Stimulated activated naive CD8-positive, alpha-beta T cell treated with anti-CD3 and anti-CD28 coated beads, Interleukin-15, Interleukin-2, amounts not matched to agents 100 U/mL and 50 U/mL, for 24 hours (primary cell): ENCODE results near the gene MEMO1.
A peak's percentile ranks its signal among the peaks of the same experiment; 100 is the strongest.
"Not testable (repeated sequence)": the region's sequence is repeated elsewhere in the genome, so short reads cannot be mapped to it uniquely, and the experiment has no call there.

Experiments used
- ATAC-seq: fragments of 150-1000 bp; cut with Tn5 transposase; one replicate; pipeline ENCODE4 v1.10.0; 2021
- DNase-seq: peaks from one replicate; pipeline ENCODE4 v3.0.0; 2021

The MEMO1 gene

DNA sequence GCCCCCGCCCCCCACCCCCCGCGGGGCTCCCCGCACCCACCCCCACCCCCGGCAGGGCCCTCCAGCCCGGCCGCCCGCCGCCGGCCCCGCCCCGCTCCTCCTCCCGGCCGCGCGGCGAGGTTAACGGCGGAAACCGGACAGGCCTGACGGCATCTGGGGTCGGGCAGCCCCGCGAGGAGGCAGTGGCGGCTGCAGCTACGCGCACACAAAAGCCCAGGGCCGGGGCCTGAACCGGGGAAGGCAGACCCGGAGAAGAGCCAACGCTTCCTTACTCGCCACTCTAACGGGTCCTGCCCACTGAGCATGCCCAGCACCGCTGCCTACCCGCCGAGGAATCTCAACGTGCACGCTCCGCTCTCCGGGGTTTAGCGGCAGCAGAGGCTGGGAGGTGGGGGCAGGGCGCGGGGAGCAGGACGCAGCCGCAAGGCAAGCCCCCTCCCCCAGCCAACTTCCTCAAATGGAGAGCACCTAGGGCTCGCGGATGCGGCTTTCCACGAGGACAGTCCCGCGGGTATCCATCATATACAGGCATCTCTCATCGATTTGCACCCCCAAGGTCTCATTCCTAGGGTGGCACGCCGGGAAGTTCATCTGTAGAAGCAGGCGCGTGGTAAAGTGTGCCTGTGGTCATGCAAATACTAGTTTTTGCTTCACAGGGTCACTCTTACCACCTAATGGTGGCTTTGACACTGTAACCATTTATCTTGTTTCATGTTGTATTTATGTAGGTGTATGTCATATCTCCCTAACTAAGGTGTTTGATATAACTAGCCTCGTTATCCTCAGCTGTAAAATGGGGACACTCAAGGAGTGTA lies at the start of gene MEMO1:
TSS of gene MEMO1 (minus strand) at position 339 of the 815 bp plus-strand sequence. CDS start 761 bp downstream, outside the sequence.
- peak; percentile 77 for ATAC-seq
- DNase-seq = peak; percentile 96

DNA sequence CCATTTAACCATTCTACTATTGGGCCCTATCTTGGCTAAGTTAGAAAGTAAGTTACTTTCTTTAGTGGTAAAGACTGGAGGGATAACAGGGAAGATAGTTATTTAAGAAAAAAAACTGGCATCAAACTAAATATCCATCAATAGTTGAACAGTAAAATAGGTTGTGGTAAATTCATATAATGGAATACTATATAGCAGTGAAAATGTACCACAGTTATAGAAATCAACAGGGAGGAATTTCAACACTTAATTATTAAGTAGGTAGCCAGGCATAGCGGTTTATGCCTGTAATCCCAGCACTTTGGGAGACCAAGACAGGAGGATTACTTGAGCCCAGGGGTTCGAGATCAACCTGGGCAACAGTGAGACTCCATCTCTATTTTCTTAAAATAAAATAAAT lies 49.5 kb upstream of the MEMO1 start:
- DNase-seq = no peak
- ATAC-seq = no peak

DNA sequence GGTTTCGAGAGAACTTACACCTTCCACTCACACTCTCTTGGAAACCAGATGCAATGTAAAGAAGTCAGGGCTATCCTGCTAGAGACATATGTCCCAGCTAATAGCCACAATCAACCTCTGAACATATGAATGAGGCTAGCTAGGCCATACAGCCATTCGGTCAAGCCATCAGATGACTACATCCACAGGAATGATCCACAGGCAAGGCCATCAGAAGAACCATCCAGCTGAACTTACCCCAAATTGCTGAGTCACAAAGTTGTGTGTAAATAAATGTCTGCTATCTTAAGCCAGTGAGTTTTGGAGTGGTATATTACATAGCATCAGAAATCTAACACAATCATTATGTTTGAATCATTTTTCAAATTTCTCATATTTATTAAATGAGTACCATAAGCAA lies 47.3 kb upstream of the MEMO1 start:
- DNase-seq (no peak), ATAC-seq (no peak)

DNA sequence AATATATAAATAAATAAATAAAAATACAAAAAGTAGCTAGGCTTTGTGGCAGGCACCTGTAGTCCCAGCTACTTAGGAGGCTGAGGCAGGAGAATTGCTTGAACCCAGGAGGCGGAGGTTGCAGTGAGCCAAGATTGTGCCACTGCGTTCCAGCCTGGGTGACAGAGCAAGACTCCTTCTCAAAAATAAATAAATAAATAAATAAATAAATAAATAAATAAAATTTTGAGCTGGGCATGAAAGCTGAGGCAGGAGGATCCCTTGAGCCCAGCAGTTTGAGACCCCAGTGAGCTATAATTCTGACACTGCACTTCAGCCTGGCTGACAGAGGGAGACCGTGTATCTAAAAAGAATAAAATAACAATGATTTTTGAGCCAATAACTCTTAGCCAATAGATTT lies 43.8 kb upstream of the MEMO1 start:
- DNase-seq, ATAC-seq: not testable (repeated sequence)

DNA sequence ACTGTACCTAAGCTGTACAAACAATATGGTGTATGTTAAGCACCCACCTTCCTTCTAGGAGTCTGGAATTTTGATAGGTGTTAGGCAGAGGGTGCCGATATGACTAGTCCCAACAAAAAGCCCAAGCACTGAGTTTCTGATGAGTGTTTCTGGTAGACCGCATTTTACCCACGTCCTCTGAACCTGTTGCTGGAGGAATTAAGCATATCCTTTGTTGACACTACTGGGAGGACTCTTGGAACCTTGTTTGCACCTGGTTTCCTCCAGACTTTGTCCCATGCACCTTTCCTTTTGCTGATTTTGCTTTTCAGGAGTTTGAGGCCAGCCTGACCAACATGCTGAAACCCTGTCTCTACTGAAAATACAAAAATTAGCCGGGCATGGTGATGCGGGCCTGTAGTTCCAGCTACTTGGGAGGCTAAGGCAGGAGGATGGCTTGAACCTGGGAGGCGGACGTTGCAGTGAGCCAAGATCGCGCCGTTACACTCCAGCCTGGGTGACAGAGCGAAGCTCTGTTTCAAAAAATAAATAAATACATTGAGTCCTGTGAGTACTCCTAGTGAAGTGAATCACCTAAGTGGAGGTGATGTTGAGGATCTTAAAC lies 41.1 kb upstream of the MEMO1 start:
- DNase-seq = no peak
- no peak for ATAC-seq

DNA sequence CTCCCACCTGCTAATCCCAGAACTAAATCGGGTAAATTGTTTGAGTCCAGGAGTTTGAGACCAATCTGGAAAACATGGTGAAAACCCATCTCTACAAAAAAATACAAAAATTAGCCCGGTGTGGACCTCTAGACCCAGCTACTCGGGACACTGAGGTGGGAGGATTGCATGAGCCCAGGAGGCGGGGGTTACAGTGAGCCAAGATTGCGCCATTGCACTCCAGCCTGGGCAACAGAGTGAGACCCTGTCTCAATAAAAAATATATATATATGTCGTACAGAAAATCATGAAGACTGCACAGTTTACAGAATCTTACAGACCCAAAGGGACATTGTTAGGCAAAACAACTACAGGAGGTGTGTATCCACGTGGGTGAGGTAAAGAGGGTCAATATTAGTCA lies 32.8 kb upstream of the MEMO1 start:
- ATAC-seq = no peak
- DNase-seq = no peak

DNA sequence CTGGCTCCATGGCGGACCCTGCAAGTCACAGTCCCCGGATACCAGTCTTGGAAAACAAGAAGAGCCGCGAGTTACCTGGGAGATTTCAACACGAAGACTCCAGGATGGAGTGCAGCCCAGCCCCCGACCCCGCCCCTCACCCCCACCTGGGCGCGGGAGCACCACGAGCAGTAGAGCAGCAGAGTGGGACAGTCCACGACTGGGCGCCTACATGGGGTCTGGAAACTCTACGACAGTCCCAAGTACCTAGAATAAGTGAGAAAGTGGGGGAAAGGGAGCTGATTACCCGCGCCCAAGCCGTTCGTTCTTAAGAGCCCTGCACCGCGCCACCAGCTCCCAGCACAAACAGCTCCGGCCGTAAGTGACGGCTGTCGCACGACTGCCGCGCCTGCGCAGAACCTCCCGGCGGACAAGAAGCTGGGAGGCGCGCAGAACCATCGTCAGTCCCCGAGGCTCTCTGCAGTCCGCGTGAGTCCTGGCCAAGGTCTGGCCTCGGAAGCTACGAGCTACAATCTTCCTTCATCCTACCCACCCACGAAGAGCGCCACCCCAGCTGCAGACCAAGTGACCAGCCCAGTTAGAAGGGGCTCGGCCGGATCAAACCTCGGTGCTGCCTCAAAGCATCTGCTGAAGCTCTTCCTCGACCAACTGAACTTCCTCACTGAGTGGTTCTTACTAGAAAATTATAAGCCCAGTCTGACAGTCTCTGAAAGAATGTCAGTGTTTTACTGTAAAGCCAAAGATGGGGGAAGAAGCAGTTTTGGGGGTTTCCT lies 28.8 kb upstream of the MEMO1 start, which contains the start of gene DPY30:
TSS of gene DPY30 (minus strand) at position 359 of the 773 bp plus-strand sequence. CDS start at position 10, 349 bp downstream.
- DNase-seq (peak; percentile 92), ATAC-seq (peak; percentile 96)

DNA sequence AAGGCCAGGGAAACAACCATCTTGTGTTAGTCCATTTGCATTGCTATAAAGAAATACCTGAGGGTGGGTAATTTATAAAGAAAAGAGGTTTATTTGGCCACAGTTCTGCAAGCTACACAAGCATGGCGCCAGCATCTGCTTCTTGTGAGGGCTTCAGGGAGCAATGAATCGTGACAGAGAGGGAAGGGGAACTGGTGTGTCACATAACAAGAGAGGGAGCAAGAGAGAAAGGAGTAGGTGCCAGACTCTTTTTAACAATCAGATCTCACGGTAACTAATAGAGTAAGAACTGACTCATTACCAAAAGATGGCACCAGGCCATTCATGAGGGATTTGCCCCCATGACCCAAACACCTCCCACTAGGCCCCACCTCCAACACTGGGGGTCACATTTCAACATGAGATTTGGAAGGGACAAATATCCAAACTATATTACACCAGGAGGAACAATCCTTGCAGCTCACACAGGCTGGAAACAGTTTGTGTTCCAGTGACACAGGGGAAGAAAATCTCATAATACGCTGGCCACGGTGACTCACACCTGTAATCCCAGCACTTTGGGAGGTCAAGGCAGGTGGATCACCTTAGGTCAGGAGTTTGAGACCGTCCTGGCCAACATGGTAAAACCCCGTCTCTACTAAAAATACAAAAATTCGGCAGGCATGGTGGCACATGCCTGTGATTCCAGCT lies 23.5 kb upstream of the MEMO1 start:
- DNase-seq, ATAC-seq: not testable (repeated sequence)

DNA sequence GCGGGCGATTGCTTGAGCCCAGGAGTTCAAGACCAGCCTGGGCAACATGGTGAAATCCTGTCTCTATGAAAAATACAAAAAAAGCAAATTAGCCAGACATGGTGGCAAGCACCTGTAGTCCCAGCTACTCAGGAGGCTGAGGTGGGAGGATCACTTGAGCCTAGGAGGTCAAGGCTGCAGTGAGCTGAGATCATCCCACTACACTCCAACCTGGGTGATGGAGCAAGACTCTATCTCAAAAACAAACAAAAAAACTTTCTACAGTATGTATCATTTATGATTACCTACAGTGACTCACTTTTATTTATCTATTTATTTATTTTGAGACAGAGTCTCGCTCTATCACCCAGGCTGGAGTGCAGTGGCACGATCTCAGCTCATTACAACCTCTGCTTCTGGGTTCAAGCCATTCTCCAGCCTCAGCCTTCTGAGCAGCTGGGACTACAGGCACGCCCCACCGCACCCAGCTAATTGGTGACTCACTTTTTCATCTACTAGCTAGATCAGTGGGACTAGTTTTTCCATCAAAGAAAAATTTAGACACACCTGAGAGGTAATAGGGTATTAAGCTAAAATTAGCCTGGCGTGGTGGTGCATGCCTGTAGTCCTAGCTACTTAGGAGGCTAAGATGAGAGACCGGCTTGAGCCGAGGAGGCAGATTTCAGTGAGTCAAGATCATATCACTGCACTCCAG lies 8.1 kb upstream of the MEMO1 start:
- DNase-seq, ATAC-seq: not testable (repeated sequence)

DNA sequence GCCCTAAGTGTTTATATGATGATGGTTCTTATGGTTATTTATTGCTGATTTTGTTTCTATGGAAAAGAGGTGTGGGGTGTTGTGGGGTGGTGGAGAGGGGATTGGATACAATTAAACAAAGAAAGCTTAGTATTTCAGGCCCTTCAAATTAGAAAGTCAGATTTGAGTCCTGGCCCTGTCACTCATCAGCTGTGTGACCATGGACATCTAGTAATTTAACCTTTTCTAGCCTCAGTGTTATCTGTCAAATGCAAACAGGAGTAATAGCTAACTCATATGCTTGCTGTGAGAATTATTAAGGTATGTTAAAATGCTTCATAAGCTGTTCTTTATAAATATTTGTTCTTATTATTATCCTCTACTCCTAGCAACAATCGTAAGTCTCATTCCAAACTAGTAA lies 2.1 kb upstream of the MEMO1 start:
- DNase-seq (no peak), ATAC-seq (no peak)

DNA sequence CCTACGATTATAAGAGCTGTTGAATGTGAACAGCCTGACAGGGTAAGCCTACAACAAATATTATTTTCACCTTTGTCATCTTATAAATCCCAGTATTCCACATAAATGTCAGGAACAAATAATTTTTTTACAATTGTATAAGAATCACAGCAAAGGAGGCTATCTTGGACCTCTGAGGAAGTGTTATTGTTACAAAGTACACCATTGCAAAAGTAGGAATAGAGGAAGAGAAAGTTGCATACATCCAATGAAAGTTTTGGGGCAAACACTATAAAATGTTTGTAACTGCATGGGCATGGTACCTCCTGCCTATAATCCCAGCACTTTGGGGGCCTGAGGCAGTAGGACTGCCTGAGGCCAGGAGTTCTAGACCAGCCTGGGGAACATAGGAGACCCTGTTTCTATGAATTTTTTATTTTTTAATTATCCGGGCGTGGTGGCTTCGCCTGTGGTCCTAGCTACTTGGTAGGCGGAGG lies 715 bp upstream of the MEMO1 start:
- ATAC-seq = no peak

DNA sequence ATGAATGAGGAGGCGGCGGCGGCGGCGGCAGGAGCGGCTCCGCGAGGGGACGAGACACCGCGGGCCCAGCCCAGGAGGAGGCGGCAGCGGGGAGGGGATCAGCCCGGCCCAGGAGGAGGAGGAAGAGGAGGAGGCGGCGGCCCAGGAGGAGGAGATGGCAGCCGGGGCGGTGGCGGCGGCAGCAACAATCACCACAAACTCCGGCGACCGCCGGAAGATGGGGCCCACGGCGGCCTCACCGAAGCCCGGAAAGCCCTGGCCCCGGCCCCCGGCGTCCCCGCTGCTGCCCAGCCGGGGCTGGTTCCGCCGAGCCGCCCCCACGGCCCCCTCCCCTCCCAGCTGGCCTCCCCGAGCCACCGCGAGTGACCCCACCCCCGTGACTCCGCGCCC lies 533 bp downstream of the MEMO1 start:
- peak; percentile 67 for DNase-seq

More for the DNA sequence above, 715 bp upstream of the MEMO1 start:
- no peak for DNase-seq

DNA sequence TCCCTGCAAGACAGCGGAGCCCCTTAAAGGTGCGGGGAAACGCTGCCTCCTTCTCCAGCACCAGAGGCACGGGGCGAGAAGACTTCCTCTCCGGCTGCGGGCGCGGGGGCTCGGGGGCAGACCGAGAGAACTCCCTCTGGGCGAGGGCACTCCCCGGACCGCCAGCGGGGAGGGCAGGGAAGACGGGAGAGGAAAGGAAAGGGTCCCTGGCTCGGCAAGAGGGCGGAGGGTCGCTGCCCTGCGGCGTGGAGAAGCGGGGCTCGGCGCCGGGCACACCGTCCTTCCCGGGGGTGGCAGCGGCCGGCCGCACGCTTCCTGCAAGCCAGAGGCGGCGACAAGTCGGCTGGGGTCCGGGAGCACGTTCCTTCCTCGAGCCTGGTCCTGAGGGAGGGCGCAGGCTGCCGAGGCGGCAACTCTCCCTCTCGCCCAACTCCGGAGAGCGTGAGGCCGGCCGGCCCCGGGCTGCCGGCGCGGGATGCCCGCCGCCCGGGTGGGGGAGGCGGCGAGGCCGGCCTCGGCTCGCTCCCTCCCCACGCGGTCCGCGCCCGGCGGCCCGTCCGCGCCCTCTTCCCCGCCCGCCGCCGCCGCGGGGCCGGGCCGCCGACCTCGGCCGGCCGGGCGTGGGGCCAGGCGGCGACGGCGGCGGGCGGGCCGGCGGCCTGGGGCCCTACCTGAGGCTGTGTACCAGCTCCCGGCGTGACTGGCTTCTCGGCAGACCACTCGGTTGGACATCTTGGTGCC lies 1.1 kb downstream of the MEMO1 start:
- ATAC-seq (peak; percentile 13), DNase-seq (peak; percentile 57)

More for the DNA sequence above, 533 bp downstream of the MEMO1 start:
- ATAC-seq = peak; percentile 78

DNA sequence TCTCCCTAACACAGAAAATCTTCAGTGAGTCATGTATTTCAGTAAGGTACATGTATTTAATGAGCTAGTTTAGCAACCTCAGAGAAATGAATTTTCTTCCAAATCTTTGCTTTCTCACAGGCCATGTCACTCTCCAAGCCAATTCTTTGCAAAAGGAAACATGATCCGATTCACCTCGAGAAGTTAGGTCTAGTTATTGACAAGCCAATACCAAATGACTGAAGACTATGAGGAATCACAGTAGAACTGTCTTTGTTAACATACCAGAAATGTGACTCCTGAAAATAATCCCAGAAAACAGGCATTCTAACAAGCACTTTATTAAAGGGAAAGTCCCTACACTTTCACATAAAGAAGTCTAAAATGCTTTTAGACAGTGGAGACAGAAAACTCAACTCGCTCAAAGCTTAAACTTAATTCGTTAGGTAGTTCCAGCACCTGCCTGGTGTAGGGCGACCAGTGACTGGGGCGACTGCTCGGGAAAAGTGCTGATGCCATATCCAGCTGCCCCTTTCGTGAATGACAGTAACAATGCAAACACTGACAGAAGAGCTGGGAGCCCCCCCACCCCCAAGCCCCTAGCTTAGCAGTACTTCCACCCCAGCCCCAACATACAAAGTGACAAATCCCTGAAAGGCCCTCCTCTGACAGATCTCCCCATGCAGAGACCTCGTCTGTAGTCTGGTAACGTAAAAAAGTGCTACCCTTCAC lies 1.8 kb downstream of the MEMO1 start:
- DNase-seq (no peak), ATAC-seq (no peak)

DNA sequence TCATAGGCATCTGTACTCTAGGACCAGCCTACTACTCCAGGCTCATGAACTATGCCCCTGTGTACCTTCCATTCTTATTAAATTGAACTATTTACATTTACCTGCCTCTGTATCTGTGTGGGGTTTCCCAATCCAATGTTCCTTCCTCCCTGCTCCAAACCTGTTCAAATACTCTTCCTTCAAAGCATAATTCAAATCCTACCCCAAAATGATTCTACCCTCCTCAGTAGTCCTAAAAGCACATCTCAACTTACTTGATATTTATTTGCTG lies 3.8 kb downstream of the MEMO1 start:
- ATAC-seq = no peak
- DNase-seq = no peak

DNA sequence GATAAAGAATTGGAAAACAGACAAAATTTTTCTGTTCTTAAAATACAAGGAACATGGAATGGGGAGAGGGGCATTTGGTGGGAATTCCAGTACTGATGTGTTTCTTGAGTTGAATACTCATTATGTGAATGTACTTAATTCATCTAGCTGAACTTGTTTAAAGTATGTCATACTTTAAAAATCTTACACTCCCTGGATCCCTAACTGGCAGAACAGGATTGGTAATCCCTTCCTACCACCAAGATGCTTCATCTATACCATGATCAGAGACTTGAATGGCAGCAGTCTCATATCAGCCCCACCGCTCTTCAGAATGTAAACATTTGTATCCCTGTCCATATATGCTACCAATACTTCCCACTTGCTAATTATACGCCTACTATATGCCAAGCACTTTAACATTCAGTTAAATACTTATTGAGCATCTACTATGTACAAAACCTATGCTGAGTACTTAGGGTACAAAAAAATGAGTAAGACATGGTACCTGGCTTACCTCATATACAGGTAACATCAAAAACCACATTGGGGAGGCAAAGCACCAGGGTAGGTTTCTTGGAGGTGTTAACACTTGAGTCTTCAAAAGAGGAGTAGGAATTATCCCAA lies 5.3 kb downstream of the MEMO1 start:
- DNase-seq (no peak), ATAC-seq (no peak)

DNA sequence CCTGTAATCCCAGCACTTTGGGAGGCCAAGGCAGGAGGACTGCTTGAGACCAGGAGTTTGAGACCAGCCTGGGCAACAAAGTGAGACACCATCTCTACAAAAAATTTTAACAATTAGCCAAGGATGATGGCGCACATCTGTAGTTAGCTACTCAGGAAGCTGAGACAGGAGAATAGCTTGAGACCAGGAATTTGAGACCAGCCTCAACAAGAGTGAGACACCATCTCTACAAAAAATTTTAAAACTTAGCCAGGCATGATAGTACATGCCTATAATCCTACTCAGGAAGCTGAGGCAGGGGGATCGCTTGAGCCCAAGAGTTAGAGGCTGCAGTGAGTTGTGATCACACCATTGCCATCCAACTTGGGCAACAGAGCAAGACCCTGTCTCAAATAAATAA lies 7.0 kb downstream of the MEMO1 start:
- ATAC-seq (no peak), DNase-seq (no peak)

DNA sequence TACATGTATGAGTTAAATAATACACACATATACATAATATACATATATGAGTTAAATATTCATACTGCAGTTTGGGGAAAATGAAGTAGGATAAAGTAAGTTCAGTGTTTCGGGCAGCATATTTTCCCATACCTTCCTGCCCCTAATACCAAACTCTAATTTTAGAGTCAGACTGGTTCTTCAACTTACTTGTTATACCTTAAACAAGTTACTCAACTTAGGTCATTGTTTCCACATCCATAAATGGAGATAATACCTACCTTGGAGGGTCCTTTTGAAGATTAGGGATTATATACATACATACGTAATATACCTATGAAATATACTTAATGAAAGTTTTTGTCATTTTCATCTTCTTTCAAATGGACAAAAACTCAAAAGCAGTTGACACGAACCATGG lies 8.4 kb downstream of the MEMO1 start:
- ATAC-seq = no peak

DNA sequence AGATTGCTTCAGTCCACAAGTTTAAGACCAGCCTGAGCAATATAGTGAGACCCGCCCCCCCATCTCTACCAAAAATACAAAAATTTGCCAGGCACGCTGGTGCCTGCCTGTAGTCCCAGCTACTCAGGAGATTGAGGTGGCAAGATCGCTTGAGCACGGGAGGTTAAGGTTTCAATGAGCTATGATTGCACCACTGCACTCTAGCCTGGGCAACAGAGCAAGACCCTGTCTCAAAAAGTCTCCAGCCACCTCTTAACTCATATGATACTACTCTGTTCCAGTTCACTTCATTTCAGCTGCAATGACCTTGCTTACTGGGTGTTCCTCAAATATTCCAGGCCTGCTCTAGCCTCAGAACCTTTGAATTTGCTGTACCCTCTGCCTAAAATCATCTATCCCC lies 11.4 kb downstream of the MEMO1 start:
- ATAC-seq = no peak
- DNase-seq = no peak

More for the DNA sequence above, 8.4 kb downstream of the MEMO1 start:
- no peak for DNase-seq
